Left lobe of liver (tissue), 1 donor: ENCODE measurements around the gene TCN2. TPM values are rescaled to one million over a fixed set of nuclear protein-coding genes. Genes with fewer than 3 reads are reported as not detected.

Experiments used
- total RNA-seq: library from RNA; stranded (reverse); gene quantifications from one replicate; pipeline ENCODE4 v1.2.1, GENCODE V29; 2021
- donor health status: DM: no; HTN: yes; CAD: no.

TCN2 gene
- total RNA-seq, 1 donor from 2014 or later, result 12.3 TPM

Other genes with a start within 250 kb of the TCN2 start
- gene RNF215, start 219.8 kb upstream of the TCN2 start, total RNA-seq, result 8.7 TPM
- 252 TPM for gene SEC14L2, start 210.2 kb upstream of the TCN2 start, total RNA-seq
- gene MTFP1, start 181.4 kb upstream of the TCN2 start, total RNA-seq, result 6.3 TPM
- 0.60 TPM for gene SEC14L3, start 135.2 kb upstream of the TCN2 start, total RNA-seq
- gene SEC14L4, start 101.5 kb upstream of the TCN2 start, total RNA-seq, result 29.1 TPM
- gene SEC14L6, start 60.4 kb upstream of the TCN2 start, total RNA-seq, result 0.08 TPM
- 1.4 TPM for gene GAL3ST1, start 32.5 kb upstream of the TCN2 start, total RNA-seq
- gene PES1, start 15.3 kb upstream of the TCN2 start, total RNA-seq, result 22.4 TPM
- 0.33 TPM for gene SLC35E4, start 28.6 kb downstream of the TCN2 start, total RNA-seq
- 0.70 TPM for gene DUSP18, start 60.7 kb downstream of the TCN2 start, total RNA-seq
- 0.63 TPM for gene OSBP2, start 87.7 kb downstream of the TCN2 start, total RNA-seq